Fibroblast of lung (primary cell): ENCODE measurements around the gene SLC22A4. TPM values are rescaled to one million over a fixed set of nuclear protein-coding genes. Genes with fewer than 3 reads are reported as not detected.

Experiments
- DNase-seq, 2 donors: peaks; one replicate each; pipeline versions ENCODE4 v3.0.0 to v3.0.0-alpha.2; 2010; ENCODE audit warnings: low read depth in 2 of 2
- H2AFZ ChIP-seq: 2 replicates; pipeline ENCODE4 v1.5.1; 2012; ENCODE audit warnings: low read length, control low read depth, inconsistent platforms
- H3K27ac ChIP-seq: 2 replicates; pipeline ENCODE4 v1.5.1; 2011; ENCODE audit warnings: low read length, control low read depth; ENCODE audit not compliant: insufficient read depth
- H3K27me3 ChIP-seq: 2 replicates; pipeline ENCODE4 v1.5.1; 2011; ENCODE audit warnings: mild to moderate bottlenecking, low read length; ENCODE audit not compliant: control insufficient read depth, insufficient read depth
- H3K36me3 ChIP-seq: 2 replicates; pipeline ENCODE4 v1.5.1; 2011; ENCODE audit warnings: low read length; ENCODE audit not compliant: control insufficient read depth, insufficient read depth
- H3K4me1 ChIP-seq: 2 replicates; pipeline ENCODE4 v1.5.1; 2011; ENCODE audit warnings: low read length; ENCODE audit not compliant: control insufficient read depth, insufficient read depth; ENCODE audit errors: extremely low read depth
- H3K4me2 ChIP-seq: 2 replicates; pipeline ENCODE4 v1.5.1; 2011; ENCODE audit warnings: low read length, control low read depth; ENCODE audit not compliant: insufficient read depth; ENCODE audit errors: extremely low read depth
- H3K4me3 ChIP-seq, 4 experiments: fragments of 200-600 bp in 1 of 4; sonication (generic) in 1 of 4; replicated peaks in 1 of 4; 2 replicates each; pipeline ENCODE4 v1.5.1; 2011 to 2016; ENCODE audit warnings: low read length in 4 of 4, low read depth in 3 of 4, mild to moderate bottlenecking in 3 of 4, control low read depth in 2 of 4, inconsistent platforms in 1 of 4, mixed read lengths in 1 of 4; ENCODE audit not compliant: insufficient read depth in 1 of 4; ENCODE audit errors: control extremely low read depth in 1 of 4
- H3K79me2 ChIP-seq: 2 replicates; pipeline ENCODE4 v1.5.1; 2012; ENCODE audit warnings: mild to moderate bottlenecking, low read length, inconsistent platforms; ENCODE audit not compliant: control insufficient read depth, insufficient read depth
- H3K9ac ChIP-seq: 2 replicates; pipeline ENCODE4 v1.5.1; 2011; ENCODE audit warnings: mild to moderate bottlenecking, low read length, control low read depth; ENCODE audit not compliant: insufficient read depth
- H3K9me3 ChIP-seq: 2 replicates; pipeline ENCODE4 v1.5.1; 2012; ENCODE audit warnings: low read depth, low read length; ENCODE audit not compliant: control insufficient read depth, insufficient read depth
- H4K20me1 ChIP-seq: 2 replicates; pipeline ENCODE4 v1.5.1; 2011; ENCODE audit warnings: low read length; ENCODE audit not compliant: control insufficient read depth, insufficient read depth; ENCODE audit errors: extremely low read depth
- CTCF ChIP-seq, 2 donors: IDR thresholded peaks in 1 of 2; conservative IDR thresholded peaks in 1 of 2; 1 replicate in 1 of 2; 2 replicates in 1 of 2; pipeline ENCODE4 v1.5.1; 2011 to 2012; ENCODE audit warnings: low read length in 2 of 2, control low read depth in 1 of 2, inconsistent platforms in 1 of 2, low read depth in 1 of 2, mild to moderate bottlenecking in 1 of 2
- EZH2 ChIP-seq: IDR thresholded peaks from 2 replicates; pipeline ENCODE4 v1.5.1; 2012; ENCODE audit warnings: low read length, control low read depth, mild to moderate bottlenecking; ENCODE audit errors: missing control alignments
- polyA plus RNA-seq, 2 donors: library from polyadenylated mRNA; depleted of rRNA in 1 of 2; stranded (reverse) in 1 of 2; unstranded in 1 of 2; fragments of >200 nt; gene quantifications; 2 replicates each; pipeline ENCODE4 v1.2.1, GENCODE V29; 2011 to 2012; ENCODE audit warnings: missing spikeins in 1 of 2
- total RNA-seq: library from RNA; depleted of rRNA; stranded (reverse); fragments of >200 nt; gene quantifications from 2 replicates; pipeline ENCODE4 v1.2.1, GENCODE V29; 2014

Gene SLC22A4
- total and polyA plus RNA-seq, 2 donors (not counting 1 experiment from before 2014, with no cell fraction given), result 1.1 to 4.1 TPM

- H4K20me1 ChIP-seq, result no peaks in the 10 kb centered on the region
- peaks cover 3% of the 10 kb centered on the region for H3K4me1 ChIP-seq
- H2AFZ ChIP-seq, result no peak overlapping the region
- no peaks in the 10 kb centered on the region for H3K79me2 ChIP-seq
- no peak for TF ChIP-seq EZH2
- TF ChIP-seq CTCF (conservative IDR thresholded peaks at IDR 0.05 in 1 of 2, IDR thresholded peaks at IDR 0.05 in 1 of 2; ENCODE audit: low read depth in 1 of 2, low read length in 2 of 2), result no peak
- H3K4me2 ChIP-seq, result no peak overlapping the region
- H3K9ac ChIP-seq, result no peak overlapping the region
- H3K27me3 ChIP-seq, result no peaks in the 10 kb centered on the region
- peak; percentile 79 to 90 for DNase-seq
- no peaks in the 10 kb centered on the region for H3K9me3 ChIP-seq
- no peak overlapping the region for H3K4me3 ChIP-seq
- H3K36me3 ChIP-seq, result no peaks in the 10 kb centered on the region
- no peak overlapping the region for H3K27ac ChIP-seq
Observed at GRCh38 chr5:132364319-132364718, 70.1 kb downstream of the SLC22A4 start.

GRCh38 chr5:132365213-132365612 is 71.0 kb downstream of the SLC22A4 start:
- peak in 1 of 2 donors; percentile 97 for DNase-seq
- Histone ChIP-seq H3K27me3 (no peaks in the 10 kb centered on the region), H4K20me1 (no peaks in the 10 kb centered on the region), H2AFZ (no peak overlapping the region), H3K27ac (no peak overlapping the region), H3K4me2 (no peak overlapping the region), H3K79me2 (no peaks in the 10 kb centered on the region), H3K4me1 (peaks cover 3% of the 10 kb centered on the region), H3K36me3 (no peaks in the 10 kb centered on the region), H3K9ac (no peak overlapping the region), H3K9me3 (no peaks in the 10 kb centered on the region), H3K4me3 (no peak overlapping the region)
- no peak for TF ChIP-seq EZH2
- TF ChIP-seq CTCF (conservative IDR thresholded peaks at IDR 0.05 in 1 of 2, IDR thresholded peaks at IDR 0.05 in 1 of 2; ENCODE audit: low read depth in 1 of 2, low read length in 2 of 2), result no peak

- no peak overlapping the region for H2AFZ ChIP-seq
- H3K4me3 ChIP-seq, result no peak overlapping the region
- no peak overlapping the region for H3K27ac ChIP-seq
- TF ChIP-seq EZH2 (no peak), CTCF (conservative IDR thresholded peaks at IDR 0.05 in 1 of 2, IDR thresholded peaks at IDR 0.05 in 1 of 2; ENCODE audit: low read depth in 1 of 2, low read length in 2 of 2) (no peak)
- peaks cover 3% of the 10 kb centered on the region for H3K4me1 ChIP-seq
- no peaks in the 10 kb centered on the region for H3K27me3 ChIP-seq
- no peaks in the 10 kb centered on the region for H3K9me3 ChIP-seq
- no peak overlapping the region for H3K4me2 ChIP-seq
- no peaks in the 10 kb centered on the region for H3K79me2 ChIP-seq
- H3K36me3 ChIP-seq, result no peaks in the 10 kb centered on the region
- no peak overlapping the region for H3K9ac ChIP-seq
- DNase-seq, result no peak
- no peaks in the 10 kb centered on the region for H4K20me1 ChIP-seq
Observed at GRCh38 chr5:132368186-132368585, 74.0 kb downstream of the SLC22A4 start.
